HepG2 (cell line): Measurements from ENCODE around the gene GZMH. TPM values are rescaled to one million over a fixed set of nuclear protein-coding genes. Genes with fewer than 3 reads are reported as not detected.

Experiments
- ATM ChIP-seq: fragments of 450-650 bp; IDR thresholded peaks from 2 replicates; pipeline ENCODE4 v1.7.1; 2017; ENCODE audit warnings: mild to moderate bottlenecking, borderline replicate concordance
- CC2D1A ChIP-seq: sonication (generic); formaldehyde crosslinking; IDR thresholded peaks from 2 replicates; pipeline ENCODE4 v1.8.1; 2023; ENCODE audit warnings: mild to moderate bottlenecking, missing genetic modification reagents
- MBD4 ChIP-seq: IDR thresholded peaks from 2 replicates; pipeline ENCODE4 v1.6.1; 2012; ENCODE audit warnings: low read length, inconsistent platforms, borderline replicate concordance
- MYNN ChIP-seq: sonication (generic); formaldehyde crosslinking; IDR thresholded peaks from 2 replicates; pipeline ENCODE4 v1.4.0; 2020; ENCODE audit warnings: mild to moderate bottlenecking, low read depth, missing genetic modification reagents
- NCOA2 ChIP-seq: sonication (generic); formaldehyde crosslinking; IDR thresholded peaks from 2 replicates; pipeline ENCODE4 v1.8.0; 2022; ENCODE audit warnings: inconsistent platforms
- PRDM15 ChIP-seq: sonication (generic); formaldehyde crosslinking; IDR thresholded peaks from 2 replicates; pipeline ENCODE4 v1.4.0; 2020; ENCODE audit warnings: missing genetic modification reagents
- SIX1 ChIP-seq: sonication (generic); formaldehyde crosslinking; IDR thresholded peaks from 2 replicates; pipeline ENCODE4 v1.4.0; 2020; ENCODE audit warnings: missing genetic modification reagents, borderline replicate concordance
- SMC3 ChIP-seq: IDR thresholded peaks from 2 replicates; pipeline ENCODE4 v1.6.1; 2011; ENCODE audit warnings: low read length, improper control_type of control experiment
- ZMYM4 ChIP-seq: sonication (generic); formaldehyde crosslinking; IDR thresholded peaks from 2 replicates; pipeline ENCODE4 v1.8.1; 2023; ENCODE audit warnings: mild to moderate bottlenecking, missing genetic modification reagents
- ZNF274 ChIP-seq: sonication (generic); formaldehyde crosslinking; IDR thresholded peaks from 2 replicates; pipeline ENCODE4 v1.5.1; 2020; ENCODE audit warnings: mild to moderate bottlenecking, missing genetic modification reagents
- ZNF574 ChIP-seq: sonication (generic); formaldehyde crosslinking; IDR thresholded peaks from 2 replicates; pipeline ENCODE4 v1.4.0; 2020; ENCODE audit warnings: missing genetic modification reagents
- ZNF609 ChIP-seq: sonication (generic); formaldehyde crosslinking; IDR thresholded peaks from 2 replicates; pipeline ENCODE4 v1.4.0; 2020; ENCODE audit warnings: mild to moderate bottlenecking, missing genetic modification reagents, borderline replicate concordance
- ZNF691 ChIP-seq: sonication (generic); formaldehyde crosslinking; IDR thresholded peaks from 2 replicates; pipeline ENCODE4 v1.4.0; 2020; ENCODE audit warnings: missing genetic modification reagents, low read depth, mild to moderate bottlenecking, borderline replicate concordance
- ZNF704 ChIP-seq: sonication (generic); formaldehyde crosslinking; IDR thresholded peaks from 2 replicates; pipeline ENCODE4 v1.8.1; 2023; ENCODE audit warnings: mild to moderate bottlenecking, inconsistent platforms, moderate library complexity, missing genetic modification reagents, borderline replicate concordance
- polyA plus RNA-seq, 8 experiments: library from polyadenylated mRNA; depleted of rRNA in 3 of 8; stranded (reverse) in 7 of 8; unstranded in 1 of 8; fragments of >200 nt; fragmentation: Illumina TruSeq in 4 of 8; extraction: Trizol in 4 of 8; gene quantifications; 2 replicates each; pipeline versions ENCODE4 v1.2.1 to v1.2.3, GENCODE V29; 2011 to 2016; ENCODE audit warnings: low read depth in 4 of 8, missing spikeins in 1 of 8, mixed read lengths in 1 of 8; ENCODE audit not compliant: insufficient read depth in 1 of 8
- total RNA-seq, 5 experiments: library from RNA; depleted of rRNA; stranded (reverse); fragments of >200 nt; fragmentation: Illumina TruSeq; extraction: Trizol; gene quantifications; 2 replicates each; pipeline ENCODE4 v1.2.3, GENCODE V29; 2016; ENCODE audit warnings: low read depth in 1 of 5

GZMH gene
- total and polyA plus RNA-seq, 2 of the 13 experiments (the other 11 are each of a cell fraction or from before 2014, with no cell fraction given) = 0.08 TPM; not detected in 1

- no peak for TF ChIP-seq ZNF609 (CRISPR knock-in tag)
- no peak for TF ChIP-seq MBD4
- 0 out of 2 replicates have a peak, but pooled peaks have one; percentile 40 for TF ChIP-seq ZNF274 (CRISPR knock-in tag)
- no peak for TF ChIP-seq PRDM15 (CRISPR knock-in tag)
- no peak for TF ChIP-seq ZNF704 (CRISPR knock-in tag)
- no peak for TF ChIP-seq ZNF691 (CRISPR knock-in tag)
- TF ChIP-seq ZMYM4 = no peak
- no peak for TF ChIP-seq MYNN (CRISPR knock-in tag)
- no peak for TF ChIP-seq ATM
- peak; percentile 55 for TF ChIP-seq SMC3
- TF ChIP-seq NCOA2 (CRISPR knock-in tag) = no peak
- TF ChIP-seq CC2D1A (CRISPR knock-in tag) = no peak
- TF ChIP-seq ZNF574 (CRISPR knock-in tag) = no peak
- no peak for TF ChIP-seq SIX1
These were observed 3.9 kb downstream of the GZMH start (continued) for GRCh38 chr14:24605435-24606190.
